Measurements from ENCODE around the gene TMEM272.
"Not testable (repeated sequence)": the region's sequence is repeated elsewhere in the genome, so short reads cannot be mapped to it uniquely, and the experiment has no call there.

The TMEM272 gene

GRCh38 chr13:51824712-51825111 lies 20.3 kb downstream of the TMEM272 start:
- not testable (repeated sequence) for DNase-seq

- no peak for DNase-seq
Observed at GRCh38 chr13:51823863-51824262, 21.1 kb downstream of the TMEM272 start.

GRCh38 chr13:51823359-51823758 lies 21.6 kb downstream of the TMEM272 start:
- no peak for DNase-seq

- DNase-seq, result no peak
Observed at GRCh38 chr13:51822106-51822815, 22.7 kb downstream of the TMEM272 start.

- DNase-seq, result no peak
Observed at GRCh38 chr13:51821606-51822005, 23.4 kb downstream of the TMEM272 start.

- DNase-seq, result no peak
Observed at GRCh38 chr13:51820016-51820597, 24.9 kb downstream of the TMEM272 start.

GRCh38 chr13:51819544-51819943 lies 25.4 kb downstream of the TMEM272 start:
- no peak for DNase-seq

- DNase-seq, result no peak
Observed at GRCh38 chr13:51818781-51819511, 26.0 kb downstream of the TMEM272 start.

- DNase-seq, result no peak
Observed at GRCh38 chr13:51818276-51818675, 26.7 kb downstream of the TMEM272 start.

GRCh38 chr13:51817717-51818116 lies 27.3 kb downstream of the TMEM272 start:
- DNase-seq, result no peak

GRCh38 chr13:51816604-51817249 lies 28.2 kb downstream of the TMEM272 start:
- DNase-seq, result no peak

GRCh38 chr13:51815848-51816247 lies 29.1 kb downstream of the TMEM272 start:
- no peak for DNase-seq

GRCh38 chr13:51814825-51815650 lies 29.9 kb downstream of the TMEM272 start:
- peak; percentile 56 for DNase-seq

- no peak for DNase-seq
Observed at GRCh38 chr13:51814071-51814470, 30.9 kb downstream of the TMEM272 start.

- no peak for DNase-seq
Observed at GRCh38 chr13:51811920-51812451, 33.0 kb downstream of the TMEM272 start.

GRCh38 chr13:51811046-51811445 lies 33.9 kb downstream of the TMEM272 start:
- DNase-seq, result no peak

- DNase-seq, result no peak
Observed at GRCh38 chr13:51808811-51809210, 36.2 kb downstream of the TMEM272 start.

GRCh38 chr13:51807041-51807440 lies 37.9 kb downstream of the TMEM272 start:
- DNase-seq, result no peak

GRCh38 chr13:51806566-51806965 lies 38.4 kb downstream of the TMEM272 start:
- peak; percentile 24 for DNase-seq

GRCh38 chr13:51805925-51806324 lies 39.1 kb downstream of the TMEM272 start:
- DNase-seq, result no peak

GRCh38 chr13:51805313-51805712 lies 39.7 kb downstream of the TMEM272 start:
- no peak for DNase-seq

Measured in fibroblast of upper back skin (primary cell).